NCI-H82 (cell line): ENCODE measurements around the gene IL18R1.

Source experiments
- DNase-seq: peaks from one replicate; lab custom pipeline; 2025; lab: John Stamatoyannopoulos, UW

The IL18R1 gene

DNA sequence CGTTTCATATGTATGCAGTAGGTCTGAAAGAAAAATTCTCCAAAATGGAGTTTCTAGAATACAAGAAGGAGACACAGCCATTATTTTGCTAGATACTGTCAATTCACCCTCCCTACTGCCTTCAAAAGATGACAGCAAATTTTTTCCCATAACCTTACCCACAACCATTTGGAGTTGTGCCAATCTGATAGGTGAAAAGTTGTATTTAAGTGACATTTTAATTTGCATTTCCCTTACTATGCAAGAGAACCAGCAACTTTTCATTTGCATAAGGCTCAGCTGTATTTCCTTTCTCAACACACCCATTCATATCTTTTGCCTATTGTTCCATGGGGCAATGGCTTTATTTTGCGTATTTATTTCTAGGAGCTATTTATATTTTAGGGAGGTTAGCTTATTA is 36.0 kb downstream of the IL18R1 start:
- no peak for DNase-seq

DNA sequence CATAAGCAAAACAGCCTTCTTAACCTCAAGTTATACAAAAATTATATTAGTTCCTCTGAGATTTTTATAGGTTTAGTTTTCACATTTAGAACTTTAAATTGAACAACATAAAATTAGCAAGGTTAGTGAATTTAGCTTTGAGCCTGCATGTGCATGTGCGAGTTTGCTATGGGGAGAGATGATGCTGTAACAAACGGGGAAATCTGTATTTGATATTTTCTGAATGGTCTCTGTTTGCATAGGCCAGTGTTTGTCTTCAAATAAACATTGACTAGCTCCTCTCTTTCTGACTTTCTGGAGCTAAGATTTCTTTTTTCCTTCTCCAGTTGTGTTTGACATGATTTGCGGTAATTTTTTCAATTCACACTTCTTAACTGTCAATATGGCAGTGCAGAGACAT is 36.5 kb downstream of the IL18R1 start:
- no peak for DNase-seq

DNA sequence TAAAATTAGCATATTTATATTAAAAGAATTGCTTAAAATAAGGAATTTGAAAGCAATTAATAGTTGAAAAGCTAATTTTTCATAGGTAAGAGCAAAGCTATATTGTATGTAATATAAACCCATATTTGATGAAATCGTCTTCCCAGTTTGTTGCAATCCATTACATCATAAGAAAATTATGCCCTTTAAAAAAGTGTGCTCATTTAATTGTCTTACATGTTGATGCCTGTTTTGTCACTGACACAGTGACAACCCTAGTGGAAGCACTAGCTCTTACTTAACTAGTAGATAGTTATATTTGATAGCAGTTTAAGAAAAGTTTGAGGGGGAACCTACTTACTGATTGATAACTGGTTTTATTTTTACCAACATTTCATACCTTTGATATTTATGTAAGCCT is 37.3 kb downstream of the IL18R1 start:
- DNase-seq = no peak

- no peak for DNase-seq
Measured at GRCh38 chr2:102396012-102396411, 40.4 kb downstream of the IL18R1 start.

GRCh38 chr2:102397209-102397608 is 41.6 kb downstream of the IL18R1 start:
- DNase-seq = no peak

GRCh38 chr2:102399499-102400141 is 44.0 kb downstream of the IL18R1 start:
- DNase-seq = no peak

- no peak for DNase-seq
Measured at GRCh38 chr2:102401456-102401855, 45.9 kb downstream of the IL18R1 start.

DNA sequence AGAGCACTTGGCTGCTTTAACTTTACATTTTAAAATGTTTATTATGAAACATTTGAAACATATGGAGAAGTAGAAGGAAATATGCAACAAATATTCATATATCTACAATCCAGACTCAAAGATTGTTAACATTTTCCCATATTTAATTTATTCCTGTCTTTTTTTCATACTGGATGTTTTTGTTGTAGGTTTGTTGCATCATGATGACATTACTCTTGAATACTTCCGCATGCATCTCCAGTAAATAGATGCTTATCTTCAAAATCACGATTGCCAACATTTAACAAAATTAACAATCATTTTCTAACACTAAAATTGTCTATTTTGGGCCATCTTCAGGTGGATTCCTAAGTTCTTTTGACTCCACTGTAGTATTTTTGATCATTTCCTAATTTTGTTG is 46.3 kb downstream of the IL18R1 start:
- DNase-seq = no peak

DNA sequence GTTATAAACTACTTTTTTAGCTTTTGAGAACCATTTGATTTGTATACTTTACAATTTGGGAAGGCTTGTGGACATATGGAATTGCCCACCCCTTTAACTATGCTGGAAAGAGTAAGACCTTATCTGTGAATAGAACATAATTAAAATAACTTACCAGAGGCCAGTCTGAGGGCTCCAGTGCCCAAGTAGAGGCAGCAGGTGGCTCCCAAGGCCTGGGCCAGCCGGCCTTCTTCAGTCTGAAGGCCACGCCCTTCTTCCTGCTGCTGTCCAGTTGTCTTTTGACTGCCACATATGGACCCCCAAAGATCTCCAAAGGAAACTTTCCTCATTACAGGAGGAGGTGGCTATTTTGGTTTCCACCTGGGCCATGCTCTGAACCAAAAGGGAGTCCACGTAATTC is 55.4 kb downstream of the IL18R1 start:
- no peak for DNase-seq

DNA sequence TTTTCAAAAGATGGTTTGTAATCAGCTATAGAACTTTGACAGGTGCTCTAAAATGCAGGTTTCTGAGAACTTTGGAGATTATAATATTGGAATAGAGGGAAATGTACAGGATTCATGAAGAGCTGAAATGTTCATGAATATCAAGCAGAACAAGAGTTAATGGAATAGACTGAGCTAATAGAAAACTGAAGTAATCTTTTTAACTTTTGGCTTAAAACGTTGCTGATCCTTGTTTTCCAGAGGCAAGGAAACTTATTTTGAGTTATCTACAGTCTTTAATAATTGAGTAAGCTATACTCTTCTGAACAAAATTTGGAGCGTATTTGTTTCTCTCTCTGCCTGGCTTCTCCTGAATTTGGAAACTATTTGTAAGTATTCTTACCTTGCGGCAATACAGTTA is 56.6 kb downstream of the IL18R1 start:
- DNase-seq = no peak

DNA sequence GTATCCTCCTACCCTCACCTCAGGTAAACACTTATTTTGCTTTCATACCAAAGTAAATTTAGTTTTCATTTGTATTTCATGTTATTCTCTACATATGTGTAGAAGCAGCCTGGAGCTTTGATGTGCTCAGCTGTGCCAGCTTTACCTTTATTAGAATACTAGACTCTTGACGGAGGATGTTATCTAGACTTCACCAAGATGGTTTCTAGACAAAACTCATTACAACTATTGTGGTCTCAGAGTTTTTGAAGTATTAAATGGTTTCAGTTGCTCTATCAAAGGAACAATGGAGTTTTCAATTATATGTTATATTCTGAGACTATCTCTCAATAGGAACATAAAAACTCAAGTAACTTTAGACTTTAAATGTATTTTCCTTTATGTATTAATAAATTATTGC is 62.4 kb downstream of the IL18R1 start:
- DNase-seq = no peak

- DNase-seq = no peak
Measured at GRCh38 chr2:102418421-102418961, 62.9 kb downstream of the IL18R1 start.

DNA sequence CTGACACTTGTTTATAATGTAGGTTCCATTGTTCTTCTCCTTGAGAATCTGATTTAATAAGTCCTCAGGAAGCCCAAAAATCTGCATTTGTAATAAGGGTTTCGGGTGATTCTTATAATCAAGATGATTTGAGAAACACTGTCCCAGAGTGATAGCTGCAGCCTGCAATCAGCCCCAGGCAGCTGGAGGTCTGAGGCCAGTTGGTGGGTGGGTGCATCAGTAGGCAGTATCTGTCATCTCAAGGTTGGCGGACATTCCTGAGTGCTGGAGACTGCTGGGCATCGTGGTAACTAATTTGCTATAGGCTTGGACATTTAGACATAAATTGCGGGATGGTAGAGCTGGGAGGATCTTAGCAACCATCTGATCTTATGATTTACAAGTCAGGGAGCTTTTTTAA is 64.7 kb downstream of the IL18R1 start:
- DNase-seq = no peak

DNA sequence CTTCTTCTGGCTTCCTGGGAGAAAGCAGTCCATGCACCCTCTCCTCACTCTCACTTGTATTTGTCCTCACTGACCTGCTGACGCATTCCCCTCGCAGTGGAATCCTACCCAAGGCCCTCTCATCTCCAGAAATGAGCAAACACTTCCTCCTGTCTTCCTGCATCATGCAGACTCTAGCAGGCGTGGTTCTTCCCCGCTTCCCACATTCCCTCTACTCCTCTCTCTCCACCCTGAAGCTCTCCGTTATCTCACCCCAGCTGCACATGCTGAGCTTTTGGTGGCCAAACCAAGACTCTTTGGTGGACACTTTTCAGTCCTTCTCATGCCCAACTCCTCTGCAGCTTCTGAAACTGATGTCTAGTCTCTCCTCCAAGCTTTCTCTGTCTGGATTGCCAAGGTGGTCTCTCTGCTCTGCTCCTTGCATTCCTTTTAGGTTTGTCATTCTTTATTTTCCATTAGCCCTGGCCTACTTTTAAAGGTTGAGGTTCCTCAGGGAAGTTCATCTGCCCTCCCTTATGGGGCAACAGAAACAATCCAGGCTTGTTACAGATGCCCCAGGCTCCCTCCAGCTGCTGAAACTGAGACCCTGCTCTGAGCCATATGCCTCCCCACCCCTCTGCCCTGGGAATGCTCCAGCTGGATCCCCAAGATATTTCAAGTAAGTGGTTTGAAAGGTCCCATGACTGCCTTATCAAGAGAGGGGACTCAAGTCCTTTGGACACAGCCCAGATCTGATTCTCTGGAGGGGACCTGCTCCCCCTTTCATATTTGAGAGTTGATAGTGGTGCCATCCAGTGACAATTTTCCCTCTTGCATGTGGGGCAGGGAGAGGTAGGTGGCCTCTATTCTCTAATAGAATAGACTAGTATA is 66.5 kb downstream of the IL18R1 start:
- DNase-seq = no peak

- DNase-seq = no peak
Measured at GRCh38 chr2:102422910-102423309, 67.3 kb downstream of the IL18R1 start, which contains the start of gene IL18RAP. Gene IL18RAP, plus strand, starts transcription at chr2:102423160. Its CDS starts 118 bp downstream, at chr2:102423278.

DNA sequence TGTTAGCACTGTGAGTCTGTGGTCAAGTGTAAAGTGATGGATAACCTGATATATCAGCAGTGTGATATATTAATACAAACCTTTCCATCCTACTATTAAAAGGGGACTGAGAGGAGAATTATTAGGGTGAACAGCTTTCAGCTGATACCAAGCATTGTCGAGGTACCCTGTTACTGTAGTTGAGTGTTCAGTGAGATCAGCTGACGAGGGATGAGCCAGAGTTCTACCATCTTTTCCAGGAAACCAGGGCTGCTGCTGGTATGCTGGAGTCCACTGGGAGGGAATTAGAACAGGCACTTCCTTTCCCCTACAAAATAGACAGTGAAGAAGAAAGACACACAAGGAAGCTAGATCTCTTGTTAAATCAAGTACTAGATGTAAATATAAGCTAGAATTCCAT is 67.8 kb downstream of the IL18R1 start:
- DNase-seq = no peak

- no peak for DNase-seq
Measured at GRCh38 chr2:102424754-102425153, 69.2 kb downstream of the IL18R1 start.

- DNase-seq = no peak
Measured at GRCh38 chr2:102425441-102426132, 70.0 kb downstream of the IL18R1 start.

DNA sequence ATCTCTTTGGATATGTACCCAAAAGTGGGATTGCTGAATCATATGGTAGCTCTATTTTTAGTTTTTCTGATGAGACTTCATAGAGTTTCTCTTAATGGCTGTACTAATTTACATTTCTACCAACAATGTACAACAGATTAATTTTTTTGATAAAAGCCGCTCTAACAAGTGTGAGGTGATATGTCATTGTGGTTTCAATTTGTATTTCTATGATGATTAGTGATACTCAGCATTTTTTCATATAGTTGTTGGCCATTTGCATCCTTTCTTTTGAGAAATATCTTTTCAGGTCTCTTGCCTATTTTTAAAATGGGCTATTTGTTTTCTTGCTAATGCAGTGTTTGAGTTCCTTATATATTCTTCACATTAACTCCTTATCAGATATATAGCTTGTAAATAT is 71.7 kb downstream of the IL18R1 start:
- no peak for DNase-seq

- DNase-seq = no peak
Measured at GRCh38 chr2:102428573-102428972, 73.0 kb downstream of the IL18R1 start.

DNA sequence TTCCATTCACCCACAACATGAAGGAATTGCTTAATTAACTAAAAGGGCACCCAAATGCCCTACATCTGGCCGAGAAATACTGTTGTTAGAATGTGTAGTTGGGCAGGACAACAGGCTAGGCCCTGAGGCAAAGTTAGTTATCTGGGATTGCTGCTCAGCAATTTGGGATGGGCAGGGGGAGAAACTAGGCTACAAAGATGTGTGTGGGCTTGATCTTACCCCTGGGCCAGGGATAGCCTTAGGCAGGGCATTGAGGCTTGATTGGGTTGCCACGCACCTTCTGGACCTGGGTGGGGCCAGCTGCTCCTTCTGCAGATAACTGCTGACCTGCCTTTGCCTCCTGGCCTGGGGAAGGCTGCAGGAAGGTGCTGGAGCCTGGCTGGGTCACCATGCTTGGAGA is 76.8 kb downstream of the IL18R1 start:
- no peak for DNase-seq

- no peak for DNase-seq
Measured at GRCh38 chr2:102433973-102434654, 78.5 kb downstream of the IL18R1 start.
